Testis (tissue), 3 donors: Measurements from ENCODE around the gene KRCC1. TPM values are rescaled to one million over a fixed set of nuclear protein-coding genes. Genes with fewer than 3 reads are reported as not detected.

Experiments used
- DNase-seq: peaks from one replicate; pipeline ENCODE4 v3.0.0-alpha.2; 2019
- H3K27ac ChIP-seq, 2 donors: fragments of 200-600 bp; sonication (generic); one replicate each; pipeline ENCODE4 v1.5.1; 2019
- H3K27me3 ChIP-seq: fragments of 200-600 bp; sonication (generic); one replicate; pipeline ENCODE4 v1.5.1; 2019
- H3K36me3 ChIP-seq: fragments of 200-600 bp; sonication (generic); one replicate; pipeline ENCODE4 v1.5.1; 2017; ENCODE audit warnings: low read depth; ENCODE audit errors: missing control alignments
- H3K4me1 ChIP-seq: fragments of 200-600 bp; sonication (generic); one replicate; pipeline ENCODE4 v1.5.1; 2019
- H3K4me3 ChIP-seq, 2 donors: fragments of 200-600 bp; sonication (generic); one replicate each; pipeline ENCODE4 v1.5.1; 2017 to 2019
- H3K9me3 ChIP-seq: fragments of 200-600 bp; sonication (generic); one replicate; pipeline ENCODE4 v1.5.1; 2017
- CTCF ChIP-seq, 3 experiments: fragments of 450-650 bp in 2 of 3; fragments of 200-600 bp in 1 of 3; sonication (generic) in 1 of 3; IDR thresholded peaks; one replicate each; pipeline ENCODE4 v1.5.1; 2016 to 2019; ENCODE audit warnings: antibody characterized with exemption in 3 of 3, mild to moderate bottlenecking in 2 of 3, moderate library complexity in 1 of 3
- POLR2A ChIP-seq: fragments of 450-650 bp; IDR thresholded peaks from one replicate; pipeline ENCODE4 v1.6.1; 2017; ENCODE audit warnings: antibody characterized with exemption, mild to moderate bottlenecking, moderate library complexity
- WGBS, 2 donors: methylation state at CpG; one replicate each; pipeline ENCODE4 v1.1.5; 2018; 5-methylcytosine and 5-hydroxymethylcytosine counted together
- intact Hi-C: fragments of 100-400 bp; cut with DNase I; formaldehyde crosslinking; loops from one replicate; pipeline ENCODE4 v1.15.1; 2023; ENCODE audit warnings: low total_unique reads
- polyA plus RNA-seq: library from polyadenylated mRNA; stranded (reverse); fragments of 350-450 nt; fragmentation: Illumina TruSeq; extraction: RNeasy Lipid Tissue Mini Kit (QIAGEN cat#74804); gene quantifications from one replicate; pipeline ENCODE4 v1.2.3, GENCODE V29; 2014; ENCODE audit warnings: low read depth, low replicate concordance; ENCODE audit not compliant: insufficient read depth
- total RNA-seq, 2 donors: library from RNA; depleted of rRNA; stranded (reverse); fragments of >200 nt; gene quantifications; one replicate each; pipeline ENCODE4 v1.2.3, GENCODE V29; 2016

KRCC1 gene
- total and polyA plus RNA-seq, 3 donors from 2014 or later: 15.4 to 21.1 (median 16.9) TPM

GRCh38 chr2:88058191-88058590 lies 2.6 kb upstream of the KRCC1 start:
- Histone ChIP-seq H3K9me3 (no peaks in the 10 kb centered on the region), H3K27me3 (no peaks in the 10 kb centered on the region), H3K4me3 (no peak overlapping the region), H3K36me3 (no peaks in the 10 kb centered on the region), H3K4me1 (peaks cover 10% of the 10 kb centered on the region), H3K27ac (no peak overlapping the region)
- TF ChIP-seq POLR2A: no peak
- no peak for DNase-seq
- intact Hi-C loops: no loop called here
- 83 to 89% methylated on average over 5 of the region's 5 CpGs for WGBS, 2 donors

GRCh38 chr2:88057437-88057844 lies 1.9 kb upstream of the KRCC1 start:
- H3K27me3 ChIP-seq: no peaks in the 10 kb centered on the region
- WGBS, 2 donors: 54 to 58% methylated on average over 4 of the region's 4 CpGs
- H3K9me3 ChIP-seq: no peaks in the 10 kb centered on the region
- H3K36me3 ChIP-seq: no peaks in the 10 kb centered on the region
- DNase-seq: no peak
- peaks cover 10% of the 10 kb centered on the region for H3K4me1 ChIP-seq
- TF ChIP-seq POLR2A (no peak), CTCF (IDR thresholded peaks at IDR 0.05) (no peak)
- intact Hi-C loops: no loop called here
- H3K27ac ChIP-seq: no peak overlapping the region
- no peak overlapping the region for H3K4me3 ChIP-seq

GRCh38 chr2:88054782-88055370 lies 707 bp downstream of the KRCC1 start:
- no peaks in the 10 kb centered on the region for H3K27me3 ChIP-seq
- DNase-seq: peak; percentile 43
- TF ChIP-seq CTCF (IDR thresholded peaks at IDR 0.05) (no peak), POLR2A (no peak)
- no peaks in the 10 kb centered on the region for H3K36me3 ChIP-seq
- peak overlapping the region; percentile 72 to 99 for H3K27ac ChIP-seq
- intact Hi-C loops: no loop called here
- H3K4me1 ChIP-seq: peaks cover 10% of the 10 kb centered on the region
- WGBS, 2 donors: 10 to 21% methylated on average over 25 of the region's 25 CpGs
- no peaks in the 10 kb centered on the region for H3K9me3 ChIP-seq
- H3K4me3 ChIP-seq: peak overlapping the region; percentile 78 to 100

- no peak for TF ChIP-seq POLR2A
- no peak for TF ChIP-seq CTCF (IDR thresholded peaks at IDR 0.05)
- Histone ChIP-seq H3K36me3 (no peaks in the 10 kb centered on the region), H3K27me3 (no peaks in the 10 kb centered on the region), H3K9me3 (no peaks in the 10 kb centered on the region), H3K4me1 (peaks cover 10% of the 10 kb centered on the region), H3K4me3 (peak overlapping the region; percentile 78 to 100), H3K27ac (peak overlapping the region; percentile 72 to 99)
- no peak for DNase-seq
- WGBS, 2 donors: 35 to 37% methylated on average over 10 of the region's 10 CpGs
- intact Hi-C loops: no loop called here
Measured at GRCh38 chr2:88053934-88054781, 1.4 kb downstream of the KRCC1 start.

GRCh38 chr2:88053296-88053695 lies 2.3 kb downstream of the KRCC1 start:
- no peak for DNase-seq

More at GRCh38 chr2:88053296-88053695, 2.3 kb downstream of the KRCC1 start:
- Histone ChIP-seq H3K9me3 (no peaks in the 10 kb centered on the region), H3K4me1 (peaks cover 10% of the 10 kb centered on the region), H3K4me3 (no peak overlapping the region), H3K27ac (peak overlapping the region in 1 of 2 donors; percentile 25), H3K36me3 (no peaks in the 10 kb centered on the region), H3K27me3 (no peaks in the 10 kb centered on the region)
- intact Hi-C loops: no loop called here
- TF ChIP-seq POLR2A: no peak
- no peak for TF ChIP-seq CTCF (IDR thresholded peaks at IDR 0.05)
- 3% methylated on average over 1 of the region's 1 CpG for WGBS, 2 donors
